HG03354 (cell line): Measurements from ENCODE around the gene CATSPERD.

Experiments
- ATAC-seq: cut with Tn5 transposase; IDR thresholded peaks from one replicate; pipeline ENCODE4 v1.9.1; 2021; ENCODE audit warnings: mild to moderate bottlenecking; ENCODE audit not compliant: unreplicated experiment, poor library complexity, severe bottlenecking

The CATSPERD gene

DNA sequence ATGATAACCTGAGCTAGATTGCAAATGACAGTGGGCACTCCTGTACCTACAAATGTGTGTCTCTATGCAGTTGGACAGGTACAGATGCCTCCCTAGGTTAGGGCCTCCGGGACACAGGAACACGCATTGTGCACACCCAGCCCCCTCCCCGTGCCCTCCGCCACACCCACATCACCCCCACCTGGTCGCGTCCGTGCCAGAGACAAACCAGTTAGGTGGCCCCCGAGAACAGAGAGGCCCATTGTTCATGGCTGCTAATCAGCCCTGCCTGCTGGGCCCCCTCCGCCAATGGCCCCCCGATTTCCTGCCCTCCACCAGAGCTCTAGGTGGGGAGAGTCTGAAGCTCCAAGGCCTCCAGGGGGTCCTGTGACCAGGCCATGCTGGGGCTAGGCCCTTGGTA lies 98.2 kb downstream of the CATSPERD start:
- ATAC-seq: no peak

DNA sequence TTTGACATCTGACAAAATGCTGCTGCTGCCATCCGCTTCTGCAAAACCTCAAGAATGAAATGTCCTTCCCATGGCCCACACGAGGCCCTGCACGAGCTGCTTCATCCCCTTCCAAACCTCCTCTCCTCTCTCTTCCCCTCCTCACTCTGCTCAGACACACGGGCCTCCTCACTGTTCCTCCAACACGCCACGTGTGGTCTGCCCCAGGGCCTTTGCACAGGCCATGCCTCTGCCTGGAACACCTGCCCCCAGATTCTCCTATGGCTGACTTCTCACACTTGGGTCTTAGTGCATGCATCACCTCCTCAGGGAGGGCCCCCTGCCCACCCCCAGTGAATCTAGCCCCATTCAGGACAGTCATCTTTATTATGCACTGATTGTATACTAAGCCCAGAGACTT lies 100.3 kb downstream of the CATSPERD start:
- no peak for ATAC-seq

DNA sequence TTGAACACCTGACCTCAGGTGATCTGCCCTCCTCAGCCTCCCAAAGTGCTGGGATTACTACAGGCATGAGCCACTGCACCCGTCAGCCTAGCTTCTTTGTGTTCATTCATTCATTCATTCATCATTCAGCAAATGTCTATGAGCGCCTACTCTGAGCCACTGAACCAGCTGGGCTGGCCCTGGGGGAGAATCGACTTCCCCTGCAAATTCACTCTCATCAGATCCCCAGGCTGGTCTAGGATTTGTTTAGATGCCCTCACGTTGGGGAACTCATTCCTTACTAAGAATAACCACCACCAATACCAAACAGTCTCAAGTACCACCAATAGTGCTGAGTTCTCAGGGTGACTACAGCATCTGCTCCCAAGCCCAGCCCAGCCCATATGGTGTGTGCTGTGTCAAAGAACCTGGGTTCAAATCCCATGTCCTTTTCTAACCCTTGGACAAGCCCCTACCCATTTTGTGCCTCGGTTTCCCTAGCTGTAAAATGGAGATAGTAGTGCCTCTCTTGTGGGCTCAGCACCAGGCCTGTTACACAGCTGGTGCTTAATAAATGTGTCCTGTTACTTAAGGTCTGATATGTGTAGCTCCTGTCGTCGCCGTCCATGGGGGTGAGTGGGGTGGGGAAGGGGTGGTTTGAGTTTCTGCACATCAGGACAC lies 101.2 kb downstream of the CATSPERD start:
- no peak for ATAC-seq

DNA sequence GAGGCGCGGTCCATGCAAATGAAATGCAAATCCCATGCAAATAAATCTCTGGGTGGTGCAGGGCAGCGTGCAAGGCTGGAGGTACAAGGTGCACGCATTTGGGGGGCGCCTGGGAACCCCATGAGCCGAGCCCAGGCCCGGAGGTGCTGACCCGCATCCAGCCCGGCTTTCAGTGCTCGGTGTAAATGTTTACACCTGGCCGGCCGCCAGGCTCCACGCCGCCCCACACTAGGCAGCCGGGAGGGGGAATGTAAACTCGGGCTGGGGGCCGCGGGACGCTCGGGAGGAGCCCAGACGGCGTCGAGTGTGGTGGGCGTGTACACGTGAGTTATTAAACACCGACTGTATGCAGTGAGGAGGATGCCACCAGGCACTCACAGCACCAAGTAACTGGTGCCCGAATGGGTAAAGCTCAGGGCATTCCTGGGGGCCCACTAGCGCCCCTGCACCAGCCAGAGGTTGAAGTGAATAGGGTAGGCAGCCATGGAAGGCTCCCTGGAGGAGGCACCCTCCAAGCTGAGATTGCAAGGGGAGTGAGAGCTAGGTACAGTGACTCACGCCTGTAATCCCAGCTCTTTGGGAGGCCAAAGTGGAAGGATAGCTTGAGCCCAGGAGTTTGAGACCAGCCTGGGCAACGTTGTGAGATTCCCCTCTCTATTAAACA lies 101.9 kb downstream of the CATSPERD start:
- no peak for ATAC-seq

DNA sequence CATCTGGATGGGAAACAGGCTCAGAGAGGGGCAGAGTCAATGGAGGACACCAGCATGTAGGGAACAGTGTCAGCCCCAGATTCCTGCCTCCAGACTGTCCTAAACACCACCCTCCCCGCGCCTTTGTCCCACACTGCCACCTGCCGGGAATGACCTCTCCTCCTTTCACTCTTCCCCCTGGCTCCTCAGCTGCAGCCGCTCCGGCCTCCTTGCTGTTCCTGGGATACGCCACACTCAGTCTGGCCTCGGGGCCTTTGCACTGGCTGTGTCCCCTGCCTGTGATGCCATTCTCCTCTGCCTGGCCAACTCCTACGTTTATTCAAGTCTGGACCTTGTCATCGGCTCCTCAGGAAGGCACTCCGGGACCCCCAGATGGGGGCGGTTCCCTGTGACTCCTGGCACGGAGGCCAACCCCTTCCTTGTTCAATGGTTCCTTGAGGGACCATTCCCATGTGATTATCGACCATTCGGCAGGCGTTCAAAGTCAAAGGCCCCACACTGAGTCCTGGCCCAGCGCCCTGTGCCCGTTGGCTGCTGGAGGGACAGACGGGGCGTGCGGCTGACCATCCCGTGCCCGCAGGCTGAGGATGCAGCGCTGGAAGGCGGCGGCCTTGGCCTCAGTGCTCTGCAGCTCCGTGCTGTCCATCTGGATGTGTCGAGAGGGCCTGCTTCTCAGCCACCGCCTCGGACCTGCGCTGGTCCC lies 103.3 kb downstream of the CATSPERD start:
- no peak for ATAC-seq

DNA sequence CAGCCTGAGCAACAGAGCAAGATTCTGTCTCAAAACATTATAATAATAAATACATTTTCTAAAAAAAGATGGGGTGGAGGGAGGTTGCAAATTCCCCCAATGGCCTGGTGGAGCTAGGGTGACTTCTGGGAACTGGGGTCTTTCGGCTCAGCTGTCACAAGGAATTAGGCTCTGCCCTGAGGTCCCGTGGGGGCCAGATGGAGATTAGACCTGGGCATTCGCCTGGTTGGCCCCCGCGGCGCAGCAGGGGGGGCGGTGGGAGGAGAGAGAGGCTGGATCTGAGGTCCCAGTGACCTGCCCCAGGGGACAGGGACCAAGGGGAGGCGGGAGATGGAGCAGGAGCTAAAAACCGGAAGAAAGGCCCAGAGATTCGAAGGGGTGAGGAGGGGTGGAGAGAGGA lies 104.3 kb downstream of the CATSPERD start:
- no peak for ATAC-seq

DNA sequence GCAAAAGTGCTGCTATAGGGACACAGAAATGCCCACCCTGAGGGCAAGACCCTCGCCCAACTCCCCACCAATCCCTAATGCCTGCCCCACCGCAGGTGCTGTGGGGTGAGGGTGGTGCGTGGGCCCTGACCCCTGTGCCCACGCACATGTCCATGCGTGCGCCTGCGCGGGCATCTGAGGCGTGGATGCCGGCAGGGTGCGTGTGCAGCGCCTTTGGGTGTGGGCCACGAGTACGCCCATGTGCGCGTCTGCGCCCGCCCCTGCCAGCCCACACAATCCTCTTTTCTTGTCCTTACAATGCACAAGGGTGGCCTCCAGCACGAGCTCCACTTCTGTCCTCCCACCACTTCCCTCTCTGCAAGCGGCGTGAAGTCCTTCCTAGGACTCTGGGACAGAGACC lies 104.7 kb downstream of the CATSPERD start:
- no peak for ATAC-seq

DNA sequence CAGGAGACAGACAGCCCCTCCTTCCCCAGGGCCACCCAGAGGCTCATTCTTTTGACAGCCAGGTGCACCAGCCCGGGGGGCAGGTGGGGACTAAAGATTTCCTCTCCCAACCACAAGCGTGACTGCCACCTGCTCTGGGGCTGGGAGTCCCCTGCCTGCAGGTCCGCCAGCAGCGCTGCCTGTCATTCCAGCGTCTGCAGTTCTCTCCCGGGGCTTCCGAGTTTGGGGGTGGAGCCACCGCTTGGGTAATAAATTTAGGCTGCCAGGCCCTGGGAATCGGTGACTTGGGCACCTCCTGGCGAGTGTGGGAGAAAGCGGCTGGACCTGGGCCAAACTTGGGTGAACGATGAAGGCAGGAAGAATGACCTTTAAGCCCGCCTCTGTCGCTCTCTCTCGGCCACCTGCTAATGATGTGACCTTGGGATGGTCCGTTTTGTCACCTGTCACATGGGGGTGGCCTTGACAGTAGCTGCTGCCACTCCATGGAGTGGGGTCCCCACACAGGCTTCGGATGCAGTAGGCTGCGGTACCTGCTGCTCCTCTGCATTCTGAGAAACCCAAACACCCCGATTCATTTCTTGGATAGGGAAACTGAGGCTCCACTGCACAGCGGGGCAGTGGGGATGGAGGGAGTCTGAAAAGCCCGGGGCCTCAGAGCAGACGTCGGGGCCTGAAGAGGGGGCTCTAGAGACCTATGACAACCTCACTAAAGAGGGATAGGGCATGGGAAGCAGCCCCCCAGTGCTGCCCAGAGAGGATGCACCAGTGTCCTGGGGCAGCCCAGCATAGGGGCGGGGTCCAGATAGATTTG lies 106.3 kb downstream of the CATSPERD start:
- ATAC-seq: no peak

DNA sequence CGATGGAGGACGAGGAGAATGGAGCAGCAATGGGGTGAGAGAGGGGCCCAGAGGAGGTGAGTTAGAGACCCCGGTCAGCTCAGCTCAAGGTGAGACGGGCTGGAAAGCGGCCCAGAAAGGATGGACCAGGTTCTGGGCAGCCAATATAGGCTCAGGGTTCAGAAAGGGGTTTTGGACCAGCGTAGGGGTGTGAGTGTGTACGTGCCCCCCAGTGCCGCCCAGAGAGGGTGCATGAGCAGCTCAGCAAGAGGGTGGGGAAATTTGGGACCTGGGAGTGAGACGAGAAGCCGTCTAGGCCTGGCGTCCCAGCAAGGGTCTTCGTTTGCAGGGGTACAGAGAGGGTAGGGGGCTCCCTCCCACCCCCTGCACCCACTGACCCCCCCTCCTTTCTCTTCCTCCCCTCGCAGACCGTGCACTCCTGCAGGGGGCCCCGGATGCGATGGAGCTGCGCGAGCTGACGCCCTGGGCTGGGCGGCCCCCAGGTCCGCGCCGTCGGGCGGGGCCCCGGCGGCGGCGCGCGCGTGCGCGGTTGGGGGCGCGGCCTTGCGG lies 107.0 kb downstream of the CATSPERD start:
- no peak for ATAC-seq

DNA sequence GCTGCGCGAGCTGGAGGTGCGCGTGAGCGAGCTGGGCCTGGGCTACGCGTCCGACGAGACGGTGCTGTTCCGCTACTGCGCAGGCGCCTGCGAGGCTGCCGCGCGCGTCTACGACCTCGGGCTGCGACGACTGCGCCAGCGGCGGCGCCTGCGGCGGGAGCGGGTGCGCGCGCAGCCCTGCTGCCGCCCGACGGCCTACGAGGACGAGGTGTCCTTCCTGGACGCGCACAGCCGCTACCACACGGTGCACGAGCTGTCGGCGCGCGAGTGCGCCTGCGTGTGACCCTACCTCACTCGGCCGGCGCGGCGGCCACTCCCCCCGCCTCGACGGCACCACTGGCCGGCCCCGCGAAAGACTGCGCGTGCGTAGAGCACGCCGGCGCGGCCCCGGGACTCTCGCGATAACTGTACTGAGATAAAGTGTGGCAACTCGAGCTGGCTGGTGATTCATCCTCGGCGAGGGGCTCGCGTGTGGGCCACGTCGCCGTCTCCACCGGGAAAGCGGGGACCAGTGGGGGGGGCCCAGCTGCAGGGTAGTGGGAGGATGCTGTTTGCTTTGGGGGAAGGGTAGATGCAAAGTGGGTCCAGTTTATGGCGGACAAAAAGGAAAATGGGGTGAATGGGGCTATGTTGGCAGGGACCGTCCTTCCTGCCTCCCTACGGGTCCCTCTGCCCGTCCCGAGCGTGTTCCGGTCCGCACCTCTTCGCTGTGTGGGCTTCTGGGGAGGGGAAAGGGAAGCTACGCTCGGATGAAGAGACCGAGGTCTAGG lies 107.6 kb downstream of the CATSPERD start:
- peak; percentile 74 for ATAC-seq
